ENCODE data around the gene POLDIP2.

DNA sequence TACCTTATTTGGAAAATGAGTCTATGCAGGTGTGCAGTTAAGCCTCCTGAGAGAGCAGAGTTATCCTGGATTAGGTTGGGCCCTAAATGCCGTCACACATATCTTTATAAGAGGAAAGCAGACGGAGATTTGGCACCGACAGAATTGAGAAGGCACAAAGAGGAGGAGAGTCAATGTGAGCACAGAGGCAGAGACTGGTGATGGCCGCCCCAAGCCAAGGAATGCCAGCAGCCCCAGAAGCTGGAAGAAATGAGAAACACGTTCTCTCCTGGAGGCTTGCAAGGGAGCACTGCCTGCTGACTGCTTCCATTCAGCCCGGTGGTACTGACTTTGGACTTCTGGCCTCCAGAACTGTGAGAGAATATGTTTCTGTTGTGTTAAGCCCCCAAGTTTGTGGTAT, 45.5 kb upstream of the POLDIP2 start:
- no peak for TF ChIP-seq IRF2 (CRISPR knock-in tag; IDR thresholded peaks at IDR 0.05)
- TF ChIP-seq ZNF274 (IDR thresholded peaks at IDR 0.05; ENCODE audit: borderline replicate concordance, low read depth, low read length), result no peak
- TF ChIP-seq ZFX (CRISPR knock-in tag; IDR thresholded peaks at IDR 0.05), result no peak
- TF ChIP-seq, protein P1, sequence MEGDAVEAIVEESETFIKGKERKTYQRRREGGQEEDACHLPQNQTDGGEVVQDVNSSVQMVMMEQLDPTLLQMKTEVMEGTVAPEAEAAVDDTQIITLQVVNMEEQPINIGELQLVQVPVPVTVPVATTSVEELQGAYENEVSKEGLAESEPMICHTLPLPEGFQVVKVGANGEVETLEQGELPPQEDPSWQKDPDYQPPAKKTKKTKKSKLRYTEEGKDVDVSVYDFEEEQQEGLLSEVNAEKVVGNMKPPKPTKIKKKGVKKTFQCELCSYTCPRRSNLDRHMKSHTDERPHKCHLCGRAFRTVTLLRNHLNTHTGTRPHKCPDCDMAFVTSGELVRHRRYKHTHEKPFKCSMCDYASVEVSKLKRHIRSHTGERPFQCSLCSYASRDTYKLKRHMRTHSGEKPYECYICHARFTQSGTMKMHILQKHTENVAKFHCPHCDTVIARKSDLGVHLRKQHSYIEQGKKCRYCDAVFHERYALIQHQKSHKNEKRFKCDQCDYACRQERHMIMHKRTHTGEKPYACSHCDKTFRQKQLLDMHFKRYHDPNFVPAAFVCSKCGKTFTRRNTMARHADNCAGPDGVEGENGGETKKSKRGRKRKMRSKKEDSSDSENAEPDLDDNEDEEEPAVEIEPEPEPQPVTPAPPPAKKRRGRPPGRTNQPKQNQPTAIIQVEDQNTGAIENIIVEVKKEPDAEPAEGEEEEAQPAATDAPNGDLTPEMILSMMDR (IDR thresholded peaks at IDR 0.05 in 2 of 3, conservative IDR thresholded peaks at IDR 0.05 in 1 of 3; ENCODE audit: insufficient read depth in 2 of 3, low read depth in 1 of 3, low read length in 3 of 3), result no peak
- TF ChIP-seq MAFF (IDR thresholded peaks at IDR 0.05; ENCODE audit: low read length), result no peak
- no peak for TF ChIP-seq POLR2AphosphoS5 (IDR thresholded peaks at IDR 0.05; ENCODE audit: control insufficient read depth, insufficient read depth, low read depth, low read length)
- TF ChIP-seq ZNF431 (CRISPR knock-in tag; IDR thresholded peaks at IDR 0.05), result no peak
- no peak for TF ChIP-seq EZH2 (IDR thresholded peaks at IDR 0.05; ENCODE audit: borderline replicate concordance, low read depth, low read length)
- TF ChIP-seq, protein P2, sequence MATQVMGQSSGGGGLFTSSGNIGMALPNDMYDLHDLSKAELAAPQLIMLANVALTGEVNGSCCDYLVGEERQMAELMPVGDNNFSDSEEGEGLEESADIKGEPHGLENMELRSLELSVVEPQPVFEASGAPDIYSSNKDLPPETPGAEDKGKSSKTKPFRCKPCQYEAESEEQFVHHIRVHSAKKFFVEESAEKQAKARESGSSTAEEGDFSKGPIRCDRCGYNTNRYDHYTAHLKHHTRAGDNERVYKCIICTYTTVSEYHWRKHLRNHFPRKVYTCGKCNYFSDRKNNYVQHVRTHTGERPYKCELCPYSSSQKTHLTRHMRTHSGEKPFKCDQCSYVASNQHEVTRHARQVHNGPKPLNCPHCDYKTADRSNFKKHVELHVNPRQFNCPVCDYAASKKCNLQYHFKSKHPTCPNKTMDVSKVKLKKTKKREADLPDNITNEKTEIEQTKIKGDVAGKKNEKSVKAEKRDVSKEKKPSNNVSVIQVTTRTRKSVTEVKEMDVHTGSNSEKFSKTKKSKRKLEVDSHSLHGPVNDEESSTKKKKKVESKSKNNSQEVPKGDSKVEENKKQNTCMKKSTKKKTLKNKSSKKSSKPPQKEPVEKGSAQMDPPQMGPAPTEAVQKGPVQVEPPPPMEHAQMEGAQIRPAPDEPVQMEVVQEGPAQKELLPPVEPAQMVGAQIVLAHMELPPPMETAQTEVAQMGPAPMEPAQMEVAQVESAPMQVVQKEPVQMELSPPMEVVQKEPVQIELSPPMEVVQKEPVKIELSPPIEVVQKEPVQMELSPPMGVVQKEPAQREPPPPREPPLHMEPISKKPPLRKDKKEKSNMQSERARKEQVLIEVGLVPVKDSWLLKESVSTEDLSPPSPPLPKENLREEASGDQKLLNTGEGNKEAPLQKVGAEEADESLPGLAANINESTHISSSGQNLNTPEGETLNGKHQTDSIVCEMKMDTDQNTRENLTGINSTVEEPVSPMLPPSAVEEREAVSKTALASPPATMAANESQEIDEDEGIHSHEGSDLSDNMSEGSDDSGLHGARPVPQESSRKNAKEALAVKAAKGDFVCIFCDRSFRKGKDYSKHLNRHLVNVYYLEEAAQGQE (IDR thresholded peaks at IDR 0.05; ENCODE audit: borderline replicate concordance), result no peak
- TF ChIP-seq, protein P2 (CRISPR knock-in tag; IDR thresholded peaks at IDR 0.05; ENCODE audit: low read depth), result no peak
- no peak for TF ChIP-seq MEIS2 (IDR thresholded peaks at IDR 0.05; ENCODE audit: partially characterized antibody)
- TF ChIP-seq YY1 (IDR thresholded peaks at IDR 0.05; ENCODE audit: borderline replicate concordance in 1 of 3, control insufficient read depth in 1 of 3, extremely low read depth in 1 of 3, insufficient read depth in 3 of 3, insufficient read length in 1 of 3, insufficient replicate concordance in 2 of 3, low read depth in 1 of 3, low read length in 2 of 3), result no peak
- TF ChIP-seq NR2C2 (CRISPR knock-in tag; IDR thresholded peaks at IDR 0.05), result no peak
- no peak for TF ChIP-seq NR2C2 (tag; IDR thresholded peaks at IDR 0.05)
- TF ChIP-seq HOXB6 (CRISPR knock-in tag; IDR thresholded peaks at IDR 0.05; ENCODE audit: borderline replicate concordance), result no peak
- TF ChIP-seq POLR2A (conservative IDR thresholded peaks at IDR 0.05), result no peak

Data from K562 (cell line).